ENCODE measurements around the gene FAM216B.

Gene FAM216B

DNA sequence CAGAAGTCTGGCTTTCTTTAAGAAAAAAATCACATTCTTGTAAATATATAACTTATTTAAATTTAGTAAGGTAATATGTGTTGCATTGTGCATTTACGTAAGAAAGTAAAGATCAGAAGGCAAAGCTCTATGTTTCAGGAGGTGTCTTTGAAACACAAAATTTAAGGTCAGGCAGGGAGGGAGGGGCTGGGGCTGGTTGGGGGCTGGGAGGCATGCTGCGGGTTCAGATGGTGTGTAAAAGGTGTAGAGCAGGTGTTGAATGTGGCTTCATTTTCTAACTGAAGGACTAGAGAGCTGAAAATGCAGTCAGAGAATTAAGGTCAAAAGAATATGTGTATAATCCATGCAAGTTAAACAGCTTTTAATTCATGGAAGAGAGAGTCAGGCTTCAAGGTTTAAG, 14.3 kb downstream of the FAM216B start:
- no peak for DNase-seq (ENCODE audit: low spot score)
- H2BK12ac ChIP-seq (ENCODE audit: low read length), result no peak overlapping the region
- no peak overlapping the region for H3K18ac ChIP-seq (ENCODE audit: low read length)
- no peak overlapping the region for H4K8ac ChIP-seq (ENCODE audit: low read depth, low read length)
- no peak overlapping the region for H3K4ac ChIP-seq (ENCODE audit: low read length)
- no peaks in the 10 kb centered on the region for H3K27me3 ChIP-seq (ENCODE audit: control insufficient read depth in 3 of 3, insufficient read depth in 3 of 3, low read depth in 1 of 3, low read length in 3 of 3)
- H2BK120ac ChIP-seq (ENCODE audit: low read depth, low read length), result no peak overlapping the region
- no peak overlapping the region for H3K9ac ChIP-seq (ENCODE audit: low read depth, low read length, poor library complexity)
- no peaks in the 10 kb centered on the region for H3K36me3 ChIP-seq (replicated peaks in 1 of 2; ENCODE audit: control insufficient read depth in 2 of 2, insufficient read depth in 2 of 2, low read length in 2 of 2)
- no peak overlapping the region for H3K14ac ChIP-seq (ENCODE audit: low read length)
- no peak overlapping the region for H3K23ac ChIP-seq (ENCODE audit: low read depth, low read length, poor library complexity)
- no peak overlapping the region for H4K91ac ChIP-seq (ENCODE audit: low read depth, low read length, poor library complexity)
- no peak overlapping the region for H3K4me2 ChIP-seq (ENCODE audit: insufficient read depth, low read length, poor library complexity, severe bottlenecking)
- H3K4me3 ChIP-seq (ENCODE audit: low read length in 2 of 2), result no peak overlapping the region
- no peaks in the 10 kb centered on the region for H3K79me1 ChIP-seq (ENCODE audit: low read depth, low read length)
- no peak overlapping the region for H2AFZ ChIP-seq (ENCODE audit: low read length)
- H3K9me3 ChIP-seq (replicated peaks in 1 of 2; ENCODE audit: control insufficient read depth in 2 of 2, insufficient read depth in 1 of 2, low read depth in 1 of 2, low read length in 2 of 2), result no peaks in the 10 kb centered on the region
- H2AK5ac ChIP-seq (ENCODE audit: low read depth, low read length), result no peak overlapping the region
- WGBS, 2 donors (ENCODE audit: extremely low coverage in 2 of 2, insufficient read length in 2 of 2, insufficient replicate concordance in 1 of 2), result no CpG with 5 or more reads among the region's 2 CpGs
- no peak overlapping the region for H2BK5ac ChIP-seq (ENCODE audit: low read length)
- no peak overlapping the region for H3K27ac ChIP-seq (replicated peaks; ENCODE audit: low read length)
- peaks cover 0 to 9% of the 10 kb centered on the region in 2 donors for H3K4me1 ChIP-seq (ENCODE audit: control insufficient read depth in 2 of 2, insufficient read depth in 1 of 2, low read depth in 1 of 2, low read length in 2 of 2)
- no peak overlapping the region for H2BK15ac ChIP-seq (ENCODE audit: low read length)

DNA sequence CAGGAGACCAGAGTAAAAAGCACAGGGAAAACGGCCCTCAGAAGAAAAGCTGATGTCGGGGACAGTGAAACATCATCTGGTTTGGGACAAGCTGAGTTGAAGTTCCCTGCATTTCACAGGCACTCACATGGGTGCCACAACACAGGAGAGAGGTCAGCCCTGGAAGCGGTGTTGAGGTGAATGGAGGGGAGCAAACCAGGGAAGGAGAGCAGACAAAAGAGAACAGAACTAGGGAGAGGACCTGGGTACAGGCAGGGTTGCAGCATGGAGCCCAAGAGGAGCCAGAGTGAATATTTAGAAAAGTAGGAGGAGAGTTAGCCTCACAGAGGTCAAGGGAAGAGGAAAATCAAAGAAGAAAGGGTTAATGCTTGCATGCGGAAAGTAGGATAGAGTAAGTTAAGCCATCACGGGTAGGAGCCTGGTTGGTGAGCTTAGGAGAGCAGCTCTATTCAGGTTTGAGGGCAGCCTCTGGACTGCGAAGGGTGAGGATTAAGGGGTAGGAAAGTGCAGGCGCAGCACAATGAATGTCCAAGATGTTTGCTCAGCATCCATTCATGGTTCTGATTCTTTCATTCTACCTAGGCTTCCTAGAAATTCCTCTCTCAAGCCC, 15.5 kb downstream of the FAM216B start:
- Histone ChIP-seq H3K4me2 (ENCODE audit: insufficient read depth, low read length, poor library complexity, severe bottlenecking) (no peak overlapping the region), H2BK5ac (ENCODE audit: low read length) (no peak overlapping the region), H3K79me1 (ENCODE audit: low read depth, low read length) (no peaks in the 10 kb centered on the region), H3K9me3 (replicated peaks in 1 of 2; ENCODE audit: control insufficient read depth in 2 of 2, insufficient read depth in 1 of 2, low read depth in 1 of 2, low read length in 2 of 2) (no peaks in the 10 kb centered on the region), H3K27me3 (ENCODE audit: control insufficient read depth in 3 of 3, insufficient read depth in 3 of 3, low read depth in 1 of 3, low read length in 3 of 3) (no peaks in the 10 kb centered on the region), H3K36me3 (replicated peaks in 1 of 2; ENCODE audit: control insufficient read depth in 2 of 2, insufficient read depth in 2 of 2, low read length in 2 of 2) (no peaks in the 10 kb centered on the region), H3K4me3 (ENCODE audit: low read length in 2 of 2) (no peak overlapping the region), H3K4ac (ENCODE audit: low read length) (no peak overlapping the region), H2BK12ac (ENCODE audit: low read length) (no peak overlapping the region), H2BK120ac (ENCODE audit: low read depth, low read length) (no peak overlapping the region), H3K27ac (replicated peaks; ENCODE audit: low read length) (no peak overlapping the region), H3K14ac (ENCODE audit: low read length) (no peak overlapping the region), H2AK5ac (ENCODE audit: low read depth, low read length) (no peak overlapping the region), H3K23ac (ENCODE audit: low read depth, low read length, poor library complexity) (no peak overlapping the region), H3K18ac (ENCODE audit: low read length) (peak overlapping the region; percentile 15), H3K9ac (ENCODE audit: low read depth, low read length, poor library complexity) (no peak overlapping the region), H4K8ac (ENCODE audit: low read depth, low read length) (no peak overlapping the region), H3K4me1 (ENCODE audit: control insufficient read depth in 2 of 2, insufficient read depth in 1 of 2, low read depth in 1 of 2, low read length in 2 of 2) (peaks cover 0 to 9% of the 10 kb centered on the region in 2 donors), H2BK15ac (ENCODE audit: low read length) (no peak overlapping the region), H2AFZ (ENCODE audit: low read length) (no peak overlapping the region), H4K91ac (ENCODE audit: low read depth, low read length, poor library complexity) (no peak overlapping the region)
- DNase-seq (ENCODE audit: low spot score), result no peak
- no CpG with 5 or more reads among the region's 7 CpGs for WGBS, 2 donors (ENCODE audit: extremely low coverage in 2 of 2, insufficient read length in 2 of 2, insufficient replicate concordance in 1 of 2)

DNA sequence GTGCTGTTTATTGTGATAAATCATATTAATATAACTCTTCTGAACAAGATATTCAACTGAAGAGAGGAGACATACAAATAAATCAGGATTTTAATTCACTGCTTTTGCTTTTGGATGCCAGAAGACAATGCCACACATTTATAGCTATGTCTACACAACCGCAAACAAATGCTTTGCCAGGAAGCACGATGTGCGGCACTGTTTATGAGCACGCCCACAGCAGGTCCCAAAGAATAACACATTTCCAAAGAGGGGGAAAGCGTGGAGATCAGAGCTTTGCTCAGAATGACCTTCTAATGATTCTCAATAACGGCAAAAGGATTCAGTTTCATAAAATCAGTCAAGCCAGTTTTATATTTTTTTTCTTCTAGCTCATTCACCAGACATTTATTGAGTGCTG, 16.7 kb downstream of the FAM216B start:
- no peak overlapping the region for H3K9ac ChIP-seq (ENCODE audit: low read depth, low read length, poor library complexity)
- H2BK12ac ChIP-seq (ENCODE audit: low read length), result no peak overlapping the region
- H3K9me3 ChIP-seq (replicated peaks in 1 of 2; ENCODE audit: control insufficient read depth in 2 of 2, insufficient read depth in 1 of 2, low read depth in 1 of 2, low read length in 2 of 2), result no peaks in the 10 kb centered on the region
- H3K4me3 ChIP-seq (ENCODE audit: low read length in 2 of 2), result no peak overlapping the region
- no peak overlapping the region for H3K4me2 ChIP-seq (ENCODE audit: insufficient read depth, low read length, poor library complexity, severe bottlenecking)
- H4K91ac ChIP-seq (ENCODE audit: low read depth, low read length, poor library complexity), result no peak overlapping the region
- WGBS, 2 donors (ENCODE audit: extremely low coverage in 2 of 2, insufficient read length in 2 of 2, insufficient replicate concordance in 1 of 2), result no CpG with 5 or more reads among the region's 6 CpGs
- H3K79me1 ChIP-seq (ENCODE audit: low read depth, low read length), result no peaks in the 10 kb centered on the region
- H3K4me1 ChIP-seq (ENCODE audit: control insufficient read depth in 2 of 2, insufficient read depth in 1 of 2, low read depth in 1 of 2, low read length in 2 of 2), result peaks cover 0 to 9% of the 10 kb centered on the region in 2 donors
- H3K14ac ChIP-seq (ENCODE audit: low read length), result no peak overlapping the region
- no peak overlapping the region for H3K18ac ChIP-seq (ENCODE audit: low read length)
- H2BK15ac ChIP-seq (ENCODE audit: low read length), result no peak overlapping the region
- no peaks in the 10 kb centered on the region for H3K36me3 ChIP-seq (replicated peaks in 1 of 2; ENCODE audit: control insufficient read depth in 2 of 2, insufficient read depth in 2 of 2, low read length in 2 of 2)
- no peak overlapping the region for H2BK120ac ChIP-seq (ENCODE audit: low read depth, low read length)
- H2AFZ ChIP-seq (ENCODE audit: low read length), result no peak overlapping the region
- H3K27ac ChIP-seq (replicated peaks; ENCODE audit: low read length), result no peak overlapping the region
- H3K4ac ChIP-seq (ENCODE audit: low read length), result no peak overlapping the region
- DNase-seq (ENCODE audit: low spot score), result no peak
- no peaks in the 10 kb centered on the region for H3K27me3 ChIP-seq (ENCODE audit: control insufficient read depth in 3 of 3, insufficient read depth in 3 of 3, low read depth in 1 of 3, low read length in 3 of 3)
- H3K23ac ChIP-seq (ENCODE audit: low read depth, low read length, poor library complexity), result no peak overlapping the region
- no peak overlapping the region for H2AK5ac ChIP-seq (ENCODE audit: low read depth, low read length)
- H4K8ac ChIP-seq (ENCODE audit: low read depth, low read length), result no peak overlapping the region
- H2BK5ac ChIP-seq (ENCODE audit: low read length), result no peak overlapping the region

DNA sequence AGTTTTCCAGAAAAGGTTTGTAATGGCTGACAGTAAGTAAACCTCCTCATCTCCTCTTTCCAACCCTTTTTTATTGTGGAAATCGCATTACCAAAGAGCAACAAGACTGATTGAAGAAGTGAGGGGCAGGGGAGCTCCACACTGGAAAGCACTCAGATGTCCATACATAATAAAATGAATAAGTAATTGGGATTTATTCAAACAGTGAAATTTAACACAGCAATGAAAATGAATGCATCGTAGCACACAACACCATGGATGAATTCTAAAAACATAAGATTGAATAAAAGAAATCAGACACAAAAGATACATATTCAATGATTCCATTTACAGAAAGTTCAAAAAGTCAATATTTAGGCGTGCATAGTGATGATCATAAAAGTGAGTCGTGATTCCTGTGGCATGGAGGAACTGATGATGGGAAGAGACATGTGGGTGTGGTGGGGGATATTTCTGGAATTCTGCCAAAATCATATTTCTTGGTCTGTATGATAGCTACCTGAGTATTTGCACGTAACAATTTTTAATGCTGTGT, 18.8 kb downstream of the FAM216B start:
- Histone ChIP-seq H3K23ac (ENCODE audit: low read depth, low read length, poor library complexity) (no peak overlapping the region), H3K4me3 (ENCODE audit: low read length in 2 of 2) (no peak overlapping the region), H4K8ac (ENCODE audit: low read depth, low read length) (no peak overlapping the region), H2BK15ac (ENCODE audit: low read length) (no peak overlapping the region), H4K91ac (ENCODE audit: low read depth, low read length, poor library complexity) (no peak overlapping the region), H3K27ac (replicated peaks; ENCODE audit: low read length) (no peak overlapping the region), H3K9me3 (replicated peaks in 1 of 2; ENCODE audit: control insufficient read depth in 2 of 2, insufficient read depth in 1 of 2, low read depth in 1 of 2, low read length in 2 of 2) (no peaks in the 10 kb centered on the region), H3K27me3 (ENCODE audit: control insufficient read depth in 3 of 3, insufficient read depth in 3 of 3, low read depth in 1 of 3, low read length in 3 of 3) (no peaks in the 10 kb centered on the region), H2BK12ac (ENCODE audit: low read length) (no peak overlapping the region), H3K36me3 (replicated peaks in 1 of 2; ENCODE audit: control insufficient read depth in 2 of 2, insufficient read depth in 2 of 2, low read length in 2 of 2) (no peaks in the 10 kb centered on the region), H3K4me2 (ENCODE audit: insufficient read depth, low read length, poor library complexity, severe bottlenecking) (no peak overlapping the region), H2AK5ac (ENCODE audit: low read depth, low read length) (no peak overlapping the region), H2AFZ (ENCODE audit: low read length) (no peak overlapping the region), H3K9ac (ENCODE audit: low read depth, low read length, poor library complexity) (no peak overlapping the region), H3K18ac (ENCODE audit: low read length) (no peak overlapping the region), H2BK120ac (ENCODE audit: low read depth, low read length) (no peak overlapping the region), H3K4me1 (ENCODE audit: control insufficient read depth in 2 of 2, insufficient read depth in 1 of 2, low read depth in 1 of 2, low read length in 2 of 2) (peaks cover 0 to 6% of the 10 kb centered on the region in 2 donors), H3K14ac (ENCODE audit: low read length) (no peak overlapping the region), H3K4ac (ENCODE audit: low read length) (no peak overlapping the region), H2BK5ac (ENCODE audit: low read length) (no peak overlapping the region), H3K79me1 (ENCODE audit: low read depth, low read length) (no peaks in the 10 kb centered on the region)
- WGBS, 2 donors (ENCODE audit: extremely low coverage in 2 of 2, insufficient read length in 2 of 2, insufficient replicate concordance in 1 of 2), result no CpG with 5 or more reads among the region's 5 CpGs
- no peak for DNase-seq (ENCODE audit: low spot score)

Measured in neuronal stem cell (in vitro differentiated cells).